WTC11 (cell line): ENCODE results near the gene SCML2. TPM values are rescaled to one million over a fixed set of nuclear protein-coding genes. Genes with fewer than 3 reads are reported as not detected.
"Not testable (repeated sequence)": the region's sequence is repeated elsewhere in the genome, so short reads cannot be mapped to it uniquely, and the experiment has no call there.

Experiments
- ATAC-seq: fragments of 200-7000 bp; cut with Tn5 transposase; 2 replicates; pipeline ENCODE4 v1.10.0; 2021; ENCODE audit warnings: mild to moderate bottlenecking, moderate library complexity
- CTCF ChIA-PET: fragments of 300-600 bp; sonication (Branson Sonifier 250); formaldehyde crosslinking; loops from one replicate; lab custom pipeline; 2021; ENCODE audit warnings: antibody characterized with exemption; lab: Charles Lee
- POLR2A ChIA-PET: fragments of 350-600 bp; sonication (Branson Sonifier 250); formaldehyde crosslinking; loops from one replicate; lab custom pipeline; 2021; ENCODE audit warnings: antibody characterized with exemption; lab: Charles Lee
- DNase-seq: peaks from one replicate; pipeline ENCODE4 v3.0.0; 2021; ENCODE audit warnings: low spot score
- H3K27ac Mint-ChIP-seq: 2 replicates; pipeline ENCODE4 v1.8.0; 2021; ENCODE audit warnings: mixed read lengths
- H3K27me3 Mint-ChIP-seq: 2 replicates; pipeline ENCODE4 v1.8.0; 2021; ENCODE audit warnings: low read depth, mild to moderate bottlenecking, moderate library complexity, mixed read lengths
- H3K36me3 Mint-ChIP-seq: 2 replicates; pipeline ENCODE4 v1.8.0; 2021; ENCODE audit warnings: mixed read lengths
- H3K4me1 Mint-ChIP-seq: 2 replicates; pipeline ENCODE4 v1.8.0; 2022; ENCODE audit warnings: mixed read lengths
- H3K4me3 Mint-ChIP-seq: 2 replicates; pipeline ENCODE4 v1.8.0; 2021; ENCODE audit warnings: mild to moderate bottlenecking, moderate library complexity, mixed read lengths
- H3K9me3 Mint-ChIP-seq: 2 replicates; pipeline ENCODE4 v1.8.0; 2021; ENCODE audit warnings: mixed read lengths
- AFF4 ChIP-seq: sonication (generic); formaldehyde crosslinking; IDR thresholded peaks from 2 replicates; pipeline ENCODE4 v1.8.1; 2023; ENCODE audit warnings: mild to moderate bottlenecking, missing genetic modification reagents, borderline replicate concordance
- E2F1 ChIP-seq: sonication (generic); formaldehyde crosslinking; IDR thresholded peaks from 2 replicates; pipeline ENCODE4 v1.8.0; 2022; ENCODE audit warnings: mild to moderate bottlenecking, missing genetic modification reagents
- FOXP4 ChIP-seq: sonication (generic); formaldehyde crosslinking; IDR thresholded peaks from 2 replicates; pipeline ENCODE4 v1.8.0; 2022; ENCODE audit warnings: mild to moderate bottlenecking, missing genetic modification reagents
- MLX ChIP-seq: sonication (generic); formaldehyde crosslinking; IDR thresholded peaks from 2 replicates; pipeline ENCODE4 v1.8.1; 2023; ENCODE audit warnings: mild to moderate bottlenecking, missing genetic modification reagents, moderate library complexity
- OVOL2 ChIP-seq: fragments of 250-450 bp; sonication (Bioruptor Pico); IDR thresholded peaks from 2 replicates; pipeline ENCODE4 v1.9.0; 2021; ENCODE audit warnings: mild to moderate bottlenecking, borderline replicate concordance
- ZNF263 ChIP-seq: sonication (generic); formaldehyde crosslinking; IDR thresholded peaks from 2 replicates; pipeline ENCODE4 v1.8.1; 2022; ENCODE audit warnings: low read depth, mild to moderate bottlenecking, moderate library complexity, missing genetic modification reagents
- total RNA-seq: library from RNA; stranded (reverse); gene quantifications from 3 replicates; pipeline ENCODE4 v1.2.3, GENCODE V29; 2021
- TF ChIP-seq, protein P1 (sequence below): fragments of 200-600 bp; IDR thresholded peaks from 2 replicates; pipeline ENCODE4 v1.8.0; 2022; ENCODE audit warnings: antibody characterized with exemption
- TF ChIP-seq, protein P2 (sequence below): sonication (generic); formaldehyde crosslinking; IDR thresholded peaks from 2 replicates; pipeline ENCODE4 v1.8.1; 2022; ENCODE audit warnings: low read depth, missing genetic modification reagents, borderline replicate concordance

Gene SCML2
- total RNA-seq, 1 experiment from 2014 or later = 12.8 TPM

DNA sequence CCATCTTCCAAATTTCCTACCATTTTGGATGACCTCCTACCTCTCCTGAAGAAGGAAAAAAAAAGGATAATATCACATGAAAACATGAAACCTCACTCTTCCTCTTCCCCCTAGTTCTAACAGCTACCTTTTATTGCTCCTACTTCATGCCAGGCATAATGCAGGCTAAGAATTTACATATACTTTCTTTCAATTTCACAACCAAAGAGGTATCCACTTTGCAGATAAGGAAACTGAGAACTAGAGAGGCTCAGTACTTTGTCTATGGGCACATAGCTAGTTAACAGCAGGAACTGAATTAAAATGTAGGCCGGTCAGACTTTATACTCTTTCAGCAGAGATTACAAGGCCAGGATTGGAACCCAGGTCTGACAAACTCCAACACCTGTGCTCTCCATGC is 99.4 kb downstream of the SCML2 start (continued):
- TF ChIP-seq OVOL2 (CRISPR knock-in tag) (no peak), ZNF263 (CRISPR knock-in tag) (no peak), AFF4 (CRISPR knock-in tag) (no peak), FOXP4 (CRISPR knock-in tag) (no peak)
- TF ChIP-seq, protein P1, sequence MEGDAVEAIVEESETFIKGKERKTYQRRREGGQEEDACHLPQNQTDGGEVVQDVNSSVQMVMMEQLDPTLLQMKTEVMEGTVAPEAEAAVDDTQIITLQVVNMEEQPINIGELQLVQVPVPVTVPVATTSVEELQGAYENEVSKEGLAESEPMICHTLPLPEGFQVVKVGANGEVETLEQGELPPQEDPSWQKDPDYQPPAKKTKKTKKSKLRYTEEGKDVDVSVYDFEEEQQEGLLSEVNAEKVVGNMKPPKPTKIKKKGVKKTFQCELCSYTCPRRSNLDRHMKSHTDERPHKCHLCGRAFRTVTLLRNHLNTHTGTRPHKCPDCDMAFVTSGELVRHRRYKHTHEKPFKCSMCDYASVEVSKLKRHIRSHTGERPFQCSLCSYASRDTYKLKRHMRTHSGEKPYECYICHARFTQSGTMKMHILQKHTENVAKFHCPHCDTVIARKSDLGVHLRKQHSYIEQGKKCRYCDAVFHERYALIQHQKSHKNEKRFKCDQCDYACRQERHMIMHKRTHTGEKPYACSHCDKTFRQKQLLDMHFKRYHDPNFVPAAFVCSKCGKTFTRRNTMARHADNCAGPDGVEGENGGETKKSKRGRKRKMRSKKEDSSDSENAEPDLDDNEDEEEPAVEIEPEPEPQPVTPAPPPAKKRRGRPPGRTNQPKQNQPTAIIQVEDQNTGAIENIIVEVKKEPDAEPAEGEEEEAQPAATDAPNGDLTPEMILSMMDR = no peak

- no peak; the same call in 1 of the 2 replicates for ATAC-seq
Measured at GRCh38 chrX:18252644-18253359, 101.7 kb downstream of the SCML2 start.

GRCh38 chrX:18229646-18230045 is 124.8 kb downstream of the SCML2 start:
- H3K27me3 Mint-ChIP-seq, H3K36me3 Mint-ChIP-seq, H3K9me3 Mint-ChIP-seq, H3K4me3 Mint-ChIP-seq, DNase-seq, POLR2A ChIA-PET, CTCF ChIA-PET, H3K27ac Mint-ChIP-seq, H3K4me1 Mint-ChIP-seq, ATAC-seq: not testable (repeated sequence)

More at GRCh38 chrX:18252644-18253359, 101.7 kb downstream of the SCML2 start:
- Mint-ChIP-seq H3K4me3 (no peak overlapping the region), H3K27ac (no peak overlapping the region), H3K4me1 (peaks cover 17% of the 10 kb centered on the region), H3K9me3 (no peaks in the 10 kb centered on the region), H3K27me3 (no peaks in the 10 kb centered on the region), H3K36me3 (peaks cover 18% of the 10 kb centered on the region)
- no peak for TF ChIP-seq E2F1 (CRISPR knock-in tag)
- TF ChIP-seq, protein P2, sequence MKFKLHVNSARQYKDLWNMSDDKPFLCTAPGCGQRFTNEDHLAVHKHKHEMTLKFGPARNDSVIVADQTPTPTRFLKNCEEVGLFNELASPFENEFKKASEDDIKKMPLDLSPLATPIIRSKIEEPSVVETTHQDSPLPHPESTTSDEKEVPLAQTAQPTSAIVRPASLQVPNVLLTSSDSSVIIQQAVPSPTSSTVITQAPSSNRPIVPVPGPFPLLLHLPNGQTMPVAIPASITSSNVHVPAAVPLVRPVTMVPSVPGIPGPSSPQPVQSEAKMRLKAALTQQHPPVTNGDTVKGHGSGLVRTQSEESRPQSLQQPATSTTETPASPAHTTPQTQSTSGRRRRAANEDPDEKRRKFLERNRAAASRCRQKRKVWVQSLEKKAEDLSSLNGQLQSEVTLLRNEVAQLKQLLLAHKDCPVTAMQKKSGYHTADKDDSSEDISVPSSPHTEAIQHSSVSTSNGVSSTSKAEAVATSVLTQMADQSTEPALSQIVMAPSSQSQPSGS (CRISPR knock-in tag) = no peak
- TF ChIP-seq MLX (CRISPR knock-in tag) = no peak
- DNase-seq = no peak
- POLR2A ChIA-PET = no interaction called here
- CTCF ChIA-PET = no interaction called here
